GM12801 (cell line): ENCODE measurements around the gene PRRT1B.

Source experiments
- TF ChIP-seq, protein P1 (sequence below): IDR thresholded peaks from one replicate; pipeline ENCODE4 v1.5.1; 2011; ENCODE audit warnings: control low read depth; ENCODE audit not compliant: insufficient read length; ENCODE audit errors: extremely low read depth

PRRT1B gene

DNA sequence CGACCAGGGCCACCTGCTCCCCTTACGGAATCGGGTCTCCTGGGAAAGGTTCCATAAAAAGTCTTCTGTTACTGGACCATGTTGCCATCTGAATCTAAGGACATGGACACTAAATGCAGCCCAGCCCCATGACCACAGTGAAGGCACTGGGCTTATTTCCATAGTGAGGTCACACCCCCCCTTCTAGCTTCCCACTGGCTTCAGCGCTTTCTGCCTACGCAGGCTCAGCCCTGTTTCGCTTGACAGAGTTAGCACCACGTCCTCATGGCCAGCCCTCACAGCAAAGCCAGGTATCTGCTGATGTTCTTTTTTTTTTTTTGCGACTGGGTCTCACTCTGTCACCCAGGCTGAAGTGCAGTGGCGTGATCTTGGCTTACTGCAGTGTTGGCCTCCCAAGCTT, 28.4 kb upstream of the PRRT1B start:
- TF ChIP-seq, protein P1, sequence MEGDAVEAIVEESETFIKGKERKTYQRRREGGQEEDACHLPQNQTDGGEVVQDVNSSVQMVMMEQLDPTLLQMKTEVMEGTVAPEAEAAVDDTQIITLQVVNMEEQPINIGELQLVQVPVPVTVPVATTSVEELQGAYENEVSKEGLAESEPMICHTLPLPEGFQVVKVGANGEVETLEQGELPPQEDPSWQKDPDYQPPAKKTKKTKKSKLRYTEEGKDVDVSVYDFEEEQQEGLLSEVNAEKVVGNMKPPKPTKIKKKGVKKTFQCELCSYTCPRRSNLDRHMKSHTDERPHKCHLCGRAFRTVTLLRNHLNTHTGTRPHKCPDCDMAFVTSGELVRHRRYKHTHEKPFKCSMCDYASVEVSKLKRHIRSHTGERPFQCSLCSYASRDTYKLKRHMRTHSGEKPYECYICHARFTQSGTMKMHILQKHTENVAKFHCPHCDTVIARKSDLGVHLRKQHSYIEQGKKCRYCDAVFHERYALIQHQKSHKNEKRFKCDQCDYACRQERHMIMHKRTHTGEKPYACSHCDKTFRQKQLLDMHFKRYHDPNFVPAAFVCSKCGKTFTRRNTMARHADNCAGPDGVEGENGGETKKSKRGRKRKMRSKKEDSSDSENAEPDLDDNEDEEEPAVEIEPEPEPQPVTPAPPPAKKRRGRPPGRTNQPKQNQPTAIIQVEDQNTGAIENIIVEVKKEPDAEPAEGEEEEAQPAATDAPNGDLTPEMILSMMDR: no peak

- TF ChIP-seq, protein P1: no peak
These were observed 27.5 kb upstream of the PRRT1B start for GRCh38 chr9:131517761-131518190.

- TF ChIP-seq, protein P1: no peak
These were observed 26.8 kb upstream of the PRRT1B start for GRCh38 chr9:131518553-131518952.

DNA sequence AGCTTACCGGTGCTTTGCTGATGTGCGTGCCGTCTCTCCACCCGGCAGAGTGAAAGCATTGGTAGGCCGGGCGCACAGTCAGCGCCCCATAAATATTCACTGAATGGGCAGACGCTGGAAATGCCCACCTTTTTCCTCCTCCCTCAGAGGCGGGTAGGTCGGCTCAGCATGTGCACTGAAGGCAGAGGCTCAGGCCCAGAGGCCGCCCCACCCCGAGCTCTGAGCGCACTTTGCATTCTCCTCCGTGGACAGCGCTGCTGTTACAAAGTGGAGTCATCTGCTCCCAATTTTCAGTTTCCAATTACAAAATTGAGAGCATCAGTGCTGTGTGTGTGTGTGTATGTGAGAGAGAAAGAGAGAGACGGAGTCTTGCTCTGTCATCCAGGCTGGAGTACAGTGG, 24.8 kb upstream of the PRRT1B start:
- TF ChIP-seq, protein P1: no peak

GRCh38 chr9:131521203-131521602, 24.1 kb upstream of the PRRT1B start:
- TF ChIP-seq, protein P1: no peak

DNA sequence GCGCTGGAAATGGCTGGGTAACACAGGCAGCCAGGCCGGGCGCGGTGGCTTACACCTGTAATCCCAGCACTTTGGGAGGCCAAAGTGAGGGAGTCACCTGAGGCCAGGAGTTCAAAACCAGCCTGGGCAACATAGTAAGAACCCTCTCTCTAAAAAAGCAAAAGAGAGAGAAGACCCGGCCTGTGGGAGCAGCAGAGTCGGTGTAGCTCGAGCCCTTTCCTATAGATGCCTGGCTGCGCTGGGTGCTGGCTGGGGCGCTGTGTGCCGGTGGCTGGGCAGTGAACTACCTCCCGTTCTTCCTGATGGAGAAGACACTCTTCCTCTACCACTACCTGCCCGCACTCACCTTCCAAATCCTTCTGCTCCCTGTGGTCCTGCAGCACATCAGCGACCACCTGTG, 23.5 kb upstream of the PRRT1B start:
- TF ChIP-seq, protein P1: no peak

GRCh38 chr9:131522257-131523085, 22.9 kb upstream of the PRRT1B start:
- TF ChIP-seq, protein P1: no peak
